SK-N-MC (cell line): ENCODE measurements around the gene CDKN2B-AS1.

Source experiments
- DNase-seq: peaks from one replicate; pipeline ENCODE4 v3.0.0-alpha.2; 2011; ENCODE audit warnings: low read depth, low spot score
- H3K27ac ChIP-seq: fragments of 200-600 bp; sonication (generic); 2 replicates; pipeline ENCODE4 v1.5.1; 2016; ENCODE audit warnings: mixed run types
- H3K36me3 ChIP-seq: fragments of 200-600 bp; sonication (generic); 2 replicates; pipeline ENCODE4 v1.6.1; 2017; ENCODE audit warnings: antibody characterized with exemption, low read length, mixed read lengths; ENCODE audit not compliant: insufficient read depth
- H3K4me3 ChIP-seq: fragments of 200-600 bp; sonication (generic); 2 replicates; pipeline ENCODE4 v1.5.1; 2016
- H3K9ac ChIP-seq: fragments of 200-600 bp; sonication (generic); 2 replicates; pipeline ENCODE4 v1.8.0; 2017; ENCODE audit warnings: mixed run types, mixed read lengths; ENCODE audit not compliant: insufficient read length
- H3K9me3 ChIP-seq: fragments of 200-600 bp; sonication (generic); 2 replicates; pipeline ENCODE4 v1.6.1; 2017; ENCODE audit warnings: low read depth, mild to moderate bottlenecking, antibody characterized with exemption, low read length, moderate library complexity, mixed read lengths
- EZH2 ChIP-seq: fragments of 200-600 bp; sonication (generic); IDR thresholded peaks from one replicate; pipeline ENCODE4 v1.6.1; 2017; ENCODE audit warnings: antibody characterized with exemption
- FOXP2 ChIP-seq: optimal IDR thresholded peaks from 2 replicates; pipeline ENCODE3; 2011; ENCODE audit warnings: mild to moderate bottlenecking, moderate library complexity; ENCODE audit not compliant: insufficient read depth; ENCODE audit errors: extremely low read length, control extremely low read depth
- POLR2AphosphoS5 ChIP-seq: IDR thresholded peaks from 2 replicates; pipeline ENCODE4 v1.6.1; 2012; ENCODE audit warnings: mild to moderate bottlenecking, low read depth, low read length, borderline replicate concordance

Gene CDKN2B-AS1

GRCh38 chr9:22111176-22111953, 116.8 kb downstream of the CDKN2B-AS1 start:
- H3K9ac ChIP-seq: no peak overlapping the region
- no peaks in the 10 kb centered on the region for H3K9me3 ChIP-seq
- H3K36me3 ChIP-seq: no peaks in the 10 kb centered on the region; the same call in 1 of the 2 replicates
- H3K4me3 ChIP-seq: no peak overlapping the region
- H3K27ac ChIP-seq: no peak overlapping the region
- TF ChIP-seq EZH2: no peak
- no peak for TF ChIP-seq FOXP2
- no peak for TF ChIP-seq POLR2AphosphoS5
- DNase-seq: no peak

DNA sequence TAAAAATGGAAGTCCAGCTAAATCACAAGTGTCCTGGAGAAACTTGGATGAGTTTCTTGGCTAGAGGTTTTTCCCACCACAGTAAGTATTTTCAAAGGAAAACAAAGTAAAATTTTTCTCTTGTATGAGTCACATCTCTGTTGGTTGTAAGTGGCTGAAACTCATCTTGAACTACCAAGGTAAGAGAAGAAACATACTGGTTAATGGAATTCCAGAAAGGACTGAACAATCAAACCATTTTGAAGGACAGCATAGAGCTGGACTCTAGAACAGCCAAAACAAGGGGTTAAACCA, 117.3 kb downstream of the CDKN2B-AS1 start:
- Histone ChIP-seq H3K9me3 (no peaks in the 10 kb centered on the region), H3K27ac (no peak overlapping the region), H3K36me3 (no peaks in the 10 kb centered on the region; the same call in 1 of the 2 replicates), H3K9ac (no peak overlapping the region), H3K4me3 (no peak overlapping the region)
- DNase-seq: no peak
- TF ChIP-seq FOXP2: no peak
- TF ChIP-seq EZH2: no peak
- TF ChIP-seq POLR2AphosphoS5: no peak

DNA sequence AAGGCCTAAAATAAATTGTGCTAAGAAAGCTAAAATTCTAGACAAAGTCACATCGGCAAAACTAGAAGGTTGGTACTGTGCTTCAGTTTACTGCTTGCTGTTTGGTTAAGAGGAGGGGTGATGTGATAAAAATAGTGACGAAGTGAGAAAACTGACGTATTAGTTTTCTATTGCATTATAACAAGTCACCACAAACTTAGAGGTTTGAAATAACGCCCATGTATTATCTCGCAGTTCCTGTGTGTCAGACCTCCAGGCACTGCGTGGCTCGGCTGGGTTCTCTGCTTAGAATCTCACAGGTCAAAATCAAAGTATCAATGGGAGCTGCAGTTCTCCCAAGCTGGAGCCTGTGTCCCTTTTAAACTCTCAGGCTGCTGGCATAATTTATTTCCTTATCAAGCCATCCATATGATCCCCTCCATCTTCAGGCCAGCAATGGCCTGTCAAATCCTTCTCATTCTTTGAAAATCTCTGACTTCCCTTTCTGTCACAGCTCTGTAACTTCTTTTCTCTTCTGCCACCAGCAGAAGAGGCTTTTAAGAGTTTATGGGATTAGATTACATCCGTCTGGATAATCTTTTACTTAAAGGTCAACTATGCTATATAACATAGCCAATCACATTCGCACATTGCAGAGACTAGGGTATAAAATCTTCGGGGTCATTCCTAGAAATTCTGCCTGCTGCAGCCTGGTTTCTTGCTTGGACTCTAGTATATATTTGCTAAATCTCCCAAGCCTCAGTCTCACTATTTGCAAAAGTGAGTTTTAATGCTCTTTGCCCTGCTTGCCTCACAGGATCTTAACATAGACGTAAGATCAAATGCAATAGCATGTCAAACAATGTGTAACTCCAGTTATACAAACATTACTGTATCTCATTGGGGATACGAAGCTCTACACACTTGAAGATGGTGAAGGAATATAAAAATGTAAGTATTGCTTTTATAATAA, 118.6 kb downstream of the CDKN2B-AS1 start:
- Histone ChIP-seq H3K4me3 (no peak overlapping the region), H3K36me3 (no peaks in the 10 kb centered on the region; the same call in 1 of the 2 replicates), H3K9ac (no peak overlapping the region), H3K9me3 (no peaks in the 10 kb centered on the region), H3K27ac (no peak overlapping the region)
- no peak for DNase-seq
- TF ChIP-seq FOXP2 (no peak), POLR2AphosphoS5 (no peak), EZH2 (no peak)

- no peak for DNase-seq
- Histone ChIP-seq H3K27ac (no peak overlapping the region), H3K36me3 (no peaks in the 10 kb centered on the region; the same call in 1 of the 2 replicates), H3K9ac (no peak overlapping the region), H3K4me3 (no peak overlapping the region), H3K9me3 (no peaks in the 10 kb centered on the region)
- no peak for TF ChIP-seq FOXP2
- TF ChIP-seq POLR2AphosphoS5: no peak
- TF ChIP-seq EZH2: no peak
Observed at GRCh38 chr9:22114956-22115355, 120.4 kb downstream of the CDKN2B-AS1 start.

GRCh38 chr9:22116758-22117157, 122.2 kb downstream of the CDKN2B-AS1 start:
- Histone ChIP-seq H3K36me3 (no peaks in the 10 kb centered on the region; the same call in 1 of the 2 replicates), H3K27ac (no peak overlapping the region)
- no peak for TF ChIP-seq EZH2
- no peak for TF ChIP-seq FOXP2
- TF ChIP-seq POLR2AphosphoS5: no peak

GRCh38 chr9:22117511-22118384, 123.2 kb downstream of the CDKN2B-AS1 start:
- TF ChIP-seq EZH2 (no peak), POLR2AphosphoS5 (no peak), FOXP2 (no peak)
- Histone ChIP-seq H3K9ac (no peak overlapping the region), H3K4me3 (no peak overlapping the region), H3K36me3 (no peaks in the 10 kb centered on the region; the same call in 1 of the 2 replicates), H3K9me3 (peaks cover 5% of the 10 kb centered on the region; the same call in 1 of the 2 replicates), H3K27ac (peak overlapping the region; percentile 33; the same call in 1 of the 2 replicates)
- DNase-seq: no peak

More at GRCh38 chr9:22116758-22117157, 122.2 kb downstream of the CDKN2B-AS1 start:
- Histone ChIP-seq H3K9ac (no peak overlapping the region), H3K9me3 (no peaks in the 10 kb centered on the region), H3K4me3 (no peak overlapping the region)
- no peak for DNase-seq

- TF ChIP-seq POLR2AphosphoS5: no peak
- no peak for TF ChIP-seq FOXP2
- TF ChIP-seq EZH2: no peak
- Histone ChIP-seq H3K4me3 (no peak overlapping the region), H3K36me3 (no peaks in the 10 kb centered on the region; the same call in none of the 2 replicates), H3K9me3 (peaks cover 5% of the 10 kb centered on the region; the same call in 1 of the 2 replicates), H3K9ac (no peak overlapping the region), H3K27ac (peak overlapping the region; percentile 23; the same call in 1 of the 2 replicates)
- no peak for DNase-seq
Observed at GRCh38 chr9:22118810-22119521, 124.4 kb downstream of the CDKN2B-AS1 start.
